ENCODE data around the gene ANKDD1B.
"Not testable (repeated sequence)": the region's sequence is repeated elsewhere in the genome, so short reads cannot be mapped to it uniquely, and the experiment has no call there.

ANKDD1B gene

DNA sequence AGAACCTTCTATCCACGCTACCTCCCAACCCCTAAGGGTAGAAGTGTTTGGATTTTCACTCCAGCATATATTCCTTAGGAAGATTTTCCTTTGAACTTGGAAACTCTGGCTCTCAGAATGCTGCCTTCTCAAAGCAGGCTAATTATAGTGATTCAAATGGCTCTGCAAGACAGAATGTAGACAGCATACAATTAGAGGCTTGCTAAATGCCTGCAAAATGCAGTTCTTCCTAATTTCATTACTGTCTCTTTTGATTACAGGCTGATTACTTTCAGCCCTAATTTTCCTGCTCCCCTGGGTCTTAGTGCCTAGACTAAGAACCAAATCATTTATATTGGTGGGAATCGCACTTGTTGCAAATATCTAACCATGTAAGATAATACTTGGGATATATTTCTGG lies 50.8 kb downstream of the ANKDD1B start:
- DNase-seq = no peak

DNA sequence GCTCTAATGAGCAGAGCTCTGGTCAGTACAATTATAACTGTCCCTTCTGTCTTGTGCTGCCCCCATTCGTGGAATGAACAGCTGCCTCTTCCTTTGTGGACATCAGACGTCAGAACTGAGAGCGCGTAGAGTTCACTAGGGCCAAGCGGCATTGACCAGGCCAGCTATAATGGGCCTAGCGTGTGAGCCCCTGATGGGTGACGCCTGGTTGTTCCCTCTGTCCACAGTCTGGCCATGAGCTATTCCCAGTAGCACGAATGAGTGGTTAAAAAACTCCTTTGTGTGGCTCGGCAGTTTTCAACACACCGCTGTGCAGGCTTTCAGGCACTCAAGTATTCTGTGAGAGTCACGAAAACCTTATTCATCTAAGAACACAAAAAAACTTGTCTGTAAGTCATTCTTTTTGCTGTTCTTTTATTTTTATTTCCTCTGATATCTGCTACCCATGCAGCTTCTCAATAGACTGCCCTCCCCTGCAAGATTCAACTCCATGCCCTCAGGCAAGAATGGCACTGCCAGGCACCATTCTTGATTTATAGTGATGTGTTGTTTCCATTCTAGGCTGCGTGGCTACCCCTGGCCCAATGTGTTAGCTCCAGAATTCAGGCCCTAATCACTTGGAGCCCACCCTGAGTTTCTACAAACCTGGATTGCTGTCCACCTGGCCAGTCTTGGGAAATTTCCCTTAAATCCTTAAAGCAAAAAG lies 52.5 kb downstream of the ANKDD1B start:
- DNase-seq = no peak

DNA sequence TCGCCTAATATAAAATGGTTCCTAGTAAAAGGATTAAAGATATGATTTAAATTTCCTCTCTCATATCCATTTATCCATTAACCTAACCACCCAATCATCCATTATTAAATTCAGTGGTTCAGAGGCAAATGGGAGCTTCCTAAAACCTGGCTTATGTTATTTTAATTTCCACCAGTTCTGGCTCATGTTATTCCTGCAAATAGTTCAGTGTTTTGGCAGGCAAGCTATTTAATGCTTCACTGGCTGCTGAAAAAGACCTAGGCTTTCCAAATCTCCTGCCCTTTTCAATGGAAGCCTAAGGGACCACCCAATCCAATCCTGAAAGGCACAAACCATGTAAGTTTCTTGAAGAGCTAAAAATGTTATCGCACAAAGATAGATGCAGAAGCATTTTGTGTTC lies 53.7 kb downstream of the ANKDD1B start:
- DNase-seq = no peak

DNA sequence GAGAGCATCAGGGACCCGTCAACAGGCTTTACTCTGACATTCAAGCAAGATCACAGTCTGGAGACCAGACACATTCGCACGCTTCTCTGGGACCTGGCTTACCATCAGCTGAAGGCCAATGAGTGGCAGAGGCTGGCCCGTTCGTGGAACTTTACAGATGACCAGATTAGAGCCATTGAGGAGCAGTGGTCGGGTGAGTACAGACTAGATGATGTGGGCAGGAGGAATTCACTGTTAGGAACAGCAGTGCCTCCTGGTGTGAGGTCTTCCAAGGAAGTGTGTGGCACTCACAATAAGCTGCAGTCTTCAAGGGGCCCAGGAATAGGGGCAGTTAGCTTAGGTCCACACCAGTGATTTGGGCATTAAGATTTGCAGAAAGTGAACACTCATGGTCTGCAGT lies 55.5 kb downstream of the ANKDD1B start:
- DNase-seq = no peak

DNA sequence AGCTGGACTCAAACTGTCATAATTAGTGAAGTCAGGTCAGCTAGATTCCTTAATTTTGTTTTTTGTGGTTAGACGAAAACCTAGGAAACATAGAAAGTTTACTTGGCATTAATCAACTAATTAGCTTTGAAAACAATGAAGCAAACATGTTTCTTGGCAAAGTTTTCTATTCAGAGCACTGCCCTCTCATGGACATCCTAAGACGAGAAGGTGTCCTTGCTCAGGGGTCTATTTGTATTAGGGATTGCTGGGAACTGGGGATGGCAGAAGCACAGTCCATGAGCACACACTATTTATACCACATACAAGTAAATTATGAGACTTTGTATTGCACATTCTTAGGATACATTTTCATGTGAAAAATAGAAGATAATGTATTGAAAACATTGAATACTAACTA lies 56.3 kb downstream of the ANKDD1B start:
- DNase-seq = peak; percentile 47

DNA sequence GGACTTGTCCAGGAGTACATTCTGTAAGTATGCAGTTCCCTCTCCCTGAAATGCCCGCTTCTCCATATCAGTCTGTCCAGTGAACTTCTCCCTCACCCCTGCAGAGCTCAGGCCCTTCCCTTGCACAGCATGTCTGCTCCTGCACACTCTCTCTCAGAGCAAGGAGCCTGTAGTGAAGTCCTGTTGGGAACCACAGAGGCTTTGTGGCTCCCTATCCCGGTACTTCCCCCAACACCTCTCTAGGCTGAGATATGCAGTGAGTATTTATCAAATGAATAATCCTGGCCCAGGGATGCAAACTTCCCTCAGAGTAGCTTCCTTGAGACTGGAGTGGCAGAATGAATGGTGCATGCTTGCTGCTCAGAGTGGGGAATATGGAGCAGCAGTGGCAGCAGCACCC lies 57.2 kb downstream of the ANKDD1B start:
- no peak for DNase-seq

DNA sequence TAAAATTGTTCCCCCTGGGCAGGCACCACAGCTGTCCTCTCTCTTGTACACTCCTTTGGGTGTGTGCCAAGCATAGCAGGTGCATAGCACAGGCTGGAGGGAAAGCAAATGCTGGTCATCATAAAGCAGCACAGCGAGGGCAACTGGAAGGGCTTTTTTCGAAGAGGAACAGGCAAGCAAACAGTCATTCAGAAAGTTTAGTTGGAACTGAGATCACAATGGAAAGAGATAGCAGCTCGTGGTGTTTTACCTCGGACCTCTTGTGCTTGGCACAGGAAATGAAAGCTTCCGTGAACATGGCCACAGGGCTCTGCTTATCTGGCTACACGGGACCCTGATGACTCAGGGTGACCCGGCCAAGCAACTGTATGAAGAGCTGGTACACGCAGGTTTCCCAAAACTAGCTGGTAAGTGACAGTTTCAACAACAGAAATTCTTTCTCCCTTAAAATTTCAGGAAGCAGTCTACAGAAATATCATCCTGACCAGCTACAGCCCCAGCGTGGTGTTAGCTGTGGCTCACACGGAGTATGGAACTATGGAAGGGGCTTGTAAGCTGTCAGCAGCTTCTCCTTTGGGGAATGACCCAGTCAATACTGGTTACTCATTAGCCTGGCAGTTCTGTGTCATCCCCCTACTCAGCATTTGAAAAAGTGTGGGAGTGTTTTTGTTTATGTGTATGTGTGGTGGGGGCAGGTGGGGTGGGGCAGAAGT lies 57.9 kb downstream of the ANKDD1B start:
- DNase-seq = peak; percentile 90

DNA sequence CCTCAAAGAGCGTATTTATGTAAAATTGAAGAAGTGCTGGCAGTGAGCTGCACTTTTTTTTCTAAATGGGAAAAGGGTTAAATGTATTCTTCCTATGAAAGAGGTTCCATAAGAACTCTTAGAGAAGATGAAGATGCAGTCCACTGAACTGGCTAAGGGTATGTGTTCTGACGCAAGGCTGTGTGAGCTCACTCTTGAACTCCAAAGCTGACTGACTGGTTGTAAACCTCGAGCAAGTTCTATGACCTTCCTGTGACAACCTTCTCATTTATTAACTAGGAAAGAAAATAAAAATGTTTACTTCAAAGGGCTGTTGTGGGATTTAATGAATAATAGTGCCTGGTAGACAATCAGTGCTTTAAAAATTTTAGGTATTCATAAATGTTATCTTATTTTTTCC lies 59.3 kb downstream of the ANKDD1B start:
- no peak for DNase-seq

DNA sequence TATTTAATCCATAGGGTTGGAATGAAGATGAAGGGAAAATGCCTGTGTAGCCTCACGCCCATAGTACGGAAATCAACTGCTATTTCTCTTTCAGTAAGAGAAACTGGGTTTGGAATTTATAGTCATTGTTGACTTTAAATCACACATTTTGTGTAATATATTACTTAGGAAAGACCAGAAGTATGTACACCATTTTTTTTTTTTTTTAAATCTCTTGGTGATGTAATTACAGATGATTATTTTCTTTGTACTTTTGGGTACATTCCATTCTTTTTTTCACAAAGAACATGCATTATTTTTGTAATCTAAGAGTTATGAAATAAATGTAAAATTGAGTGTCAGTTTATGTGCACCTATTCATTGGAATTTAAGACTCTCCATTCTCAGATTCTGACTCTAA lies 60.3 kb downstream of the ANKDD1B start:
- no peak for DNase-seq

DNA sequence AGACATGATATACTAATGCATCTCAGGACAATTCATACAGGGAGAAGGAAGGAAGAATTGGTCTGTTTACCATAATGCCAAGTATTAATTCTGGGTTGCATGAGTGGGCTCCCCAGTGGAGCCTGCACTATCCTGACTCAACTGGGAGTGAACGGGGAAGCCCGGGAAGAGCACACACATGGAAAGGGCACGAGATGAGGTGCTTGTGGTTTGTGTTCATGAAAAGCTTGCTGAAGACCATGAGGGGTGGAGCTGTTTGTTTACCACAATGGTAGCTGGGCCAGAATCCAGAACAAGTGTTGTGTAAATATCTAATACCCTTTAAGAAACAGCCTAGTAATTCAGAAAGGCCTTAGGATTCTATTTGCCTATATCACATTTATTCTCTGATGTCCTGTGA lies 61.4 kb downstream of the ANKDD1B start:
- DNase-seq = no peak

DNA sequence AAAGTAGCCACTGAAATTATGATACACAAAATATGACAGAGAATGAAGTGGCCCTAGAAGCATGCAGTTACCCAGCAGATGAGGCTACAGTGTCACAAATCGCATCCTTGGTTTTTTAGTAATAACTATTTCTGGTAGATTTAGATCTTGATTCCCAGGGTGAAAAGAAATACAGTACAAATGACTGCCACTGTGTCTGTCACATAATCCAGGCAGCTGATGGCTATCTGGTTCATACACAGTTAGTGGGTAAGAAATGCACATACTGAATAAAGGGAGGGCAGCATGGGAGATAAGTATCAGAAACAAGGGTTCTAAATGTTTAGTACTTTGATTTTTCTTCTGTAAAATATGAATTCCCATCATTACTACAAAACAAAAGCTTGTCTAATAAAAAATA lies 64.5 kb downstream of the ANKDD1B start:
- DNase-seq = no peak

DNA sequence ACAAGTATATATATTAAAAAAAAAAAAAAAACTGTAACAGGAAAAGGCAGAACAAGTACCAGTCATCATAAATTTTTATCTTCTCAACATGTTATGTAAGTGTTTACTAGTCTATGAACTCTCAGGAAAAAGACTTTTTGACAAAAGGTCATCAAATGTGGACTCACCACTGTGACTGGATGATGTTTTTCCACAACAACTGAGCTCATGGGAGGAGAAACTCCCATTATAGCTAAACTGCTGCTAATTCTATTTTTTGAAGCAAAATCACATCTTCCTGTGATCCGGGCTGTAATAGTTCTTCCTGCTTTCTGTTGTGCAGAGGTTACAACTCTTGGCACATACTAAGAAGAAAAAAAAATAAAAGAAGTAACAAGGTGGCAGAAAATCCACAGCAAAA lies 66.4 kb downstream of the ANKDD1B start:
- DNase-seq = no peak

DNA sequence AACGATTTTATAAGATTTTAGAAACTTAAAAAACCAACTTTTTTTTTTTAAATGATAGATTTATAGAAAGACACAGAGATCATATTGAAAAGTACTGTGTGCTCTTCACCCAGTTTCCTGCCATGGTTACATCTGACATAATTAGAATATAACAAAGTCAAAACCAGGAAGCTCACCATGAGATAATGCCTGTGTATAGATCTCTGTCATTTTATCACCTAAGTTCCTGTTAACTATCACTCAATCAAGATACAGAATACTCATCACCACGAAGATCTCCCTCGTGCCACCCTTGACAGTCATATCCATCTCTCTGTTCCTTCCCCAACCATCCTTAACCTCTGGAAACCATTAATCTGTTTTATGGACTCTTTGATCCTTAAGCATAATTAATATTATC lies 66.9 kb downstream of the ANKDD1B start:
- DNase-seq = no peak

DNA sequence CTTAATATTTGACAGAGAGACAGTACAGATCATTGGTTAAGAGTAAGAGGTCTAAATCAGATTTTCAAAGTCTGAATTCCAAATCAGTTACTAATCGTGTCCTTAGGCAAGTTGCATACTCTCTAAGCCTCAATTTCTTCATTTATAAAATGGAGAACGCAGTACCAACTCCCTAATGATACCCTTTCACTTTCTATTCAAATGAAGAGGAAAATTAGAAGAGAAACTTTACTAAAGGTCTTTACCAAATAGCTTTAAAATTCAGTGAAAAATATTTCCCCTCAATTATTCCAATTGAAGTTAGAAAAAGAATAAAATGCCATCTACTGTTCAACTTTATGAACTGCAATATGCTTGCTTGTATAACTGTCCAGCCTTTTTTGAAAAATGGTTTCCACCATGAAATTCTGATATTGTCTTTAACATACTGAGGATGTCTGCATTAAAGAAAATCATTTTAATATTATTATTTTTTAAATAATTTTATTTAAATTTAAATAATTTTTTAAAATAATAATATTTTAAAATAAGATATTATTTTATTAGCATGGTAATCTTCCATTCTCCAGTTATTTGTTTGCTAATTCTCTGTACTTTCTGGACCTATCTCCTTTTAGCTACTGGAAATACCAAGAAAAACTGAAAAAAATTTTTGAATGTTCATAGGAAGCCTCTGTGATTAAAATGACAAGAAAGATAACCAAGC lies 70.0 kb downstream of the ANKDD1B start:
- peak; percentile 71 for DNase-seq

DNA sequence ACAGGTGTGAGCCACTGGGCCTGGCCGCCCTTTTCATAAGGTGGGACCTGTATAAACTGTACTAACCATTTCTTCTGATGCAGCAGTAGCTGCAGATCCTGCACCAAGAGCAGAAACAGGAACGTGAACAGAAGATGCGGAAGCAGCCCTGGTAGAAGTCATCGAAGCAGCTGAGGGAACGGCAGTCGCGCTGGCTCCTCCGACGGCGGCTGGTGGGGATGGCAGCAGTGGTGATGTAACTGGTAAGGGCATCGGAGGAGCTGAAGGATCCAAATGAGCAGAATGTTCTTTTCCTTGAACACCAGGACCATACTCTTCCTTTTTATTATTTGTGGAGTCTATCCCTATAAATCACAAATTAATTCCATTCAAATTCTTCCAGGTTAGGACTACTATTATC lies 73.9 kb downstream of the ANKDD1B start:
- no peak for DNase-seq

DNA sequence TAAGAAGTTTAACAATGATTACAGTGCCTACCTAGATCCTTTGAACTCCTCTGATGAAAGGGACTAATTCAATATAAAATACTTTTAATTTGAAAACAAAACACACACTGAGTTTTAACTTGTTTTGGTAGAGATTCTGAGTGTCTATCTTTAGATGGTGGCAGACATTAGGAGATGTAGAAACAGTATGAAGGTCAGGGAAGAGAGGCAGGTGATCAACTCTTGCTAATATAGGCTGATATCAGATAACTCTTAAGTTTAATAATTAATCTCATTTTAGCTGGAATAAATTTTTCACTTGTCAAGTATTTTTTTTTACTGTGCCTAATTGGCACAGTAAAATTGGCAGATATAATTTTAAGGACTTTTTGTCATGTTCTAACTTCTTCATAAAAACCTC lies 75.2 kb downstream of the ANKDD1B start:
- no peak for DNase-seq

DNA sequence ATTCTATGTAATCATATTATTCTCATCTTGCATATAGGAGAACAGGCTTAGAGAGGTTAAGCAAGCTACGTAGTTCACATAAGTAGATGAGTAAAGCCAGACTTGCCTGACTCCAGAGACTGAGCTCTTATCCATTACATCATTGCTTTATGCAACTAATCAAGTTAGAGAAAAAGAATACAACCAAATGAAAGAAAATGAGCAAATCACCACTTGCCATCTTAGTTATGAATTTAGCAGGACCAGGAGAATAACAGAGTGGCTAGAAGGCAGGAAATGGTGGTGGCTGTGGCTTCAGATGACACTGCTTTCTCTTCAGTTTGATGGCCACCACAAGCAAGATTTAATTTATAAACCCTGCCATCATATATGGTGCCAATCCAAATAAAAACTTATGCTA lies 79.4 kb downstream of the ANKDD1B start:
- DNase-seq = no peak

DNA sequence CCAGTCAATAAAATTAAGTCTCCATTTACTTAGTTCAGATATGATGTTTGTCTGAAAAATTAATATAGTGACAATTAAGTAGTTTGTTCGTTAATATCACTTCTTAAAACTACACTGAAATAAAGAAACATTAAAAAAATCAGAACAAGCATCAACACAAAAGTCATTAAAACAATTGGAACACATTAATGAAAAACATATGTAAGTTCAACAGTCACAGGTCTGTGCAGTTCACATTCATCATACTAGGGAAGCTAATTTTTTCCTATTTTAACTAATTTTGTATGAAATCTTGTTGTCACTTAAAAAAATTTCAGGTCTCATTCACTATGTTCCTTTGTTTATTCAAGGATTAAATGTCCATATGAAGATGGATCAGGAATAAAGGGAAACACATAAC lies 83.5 kb downstream of the ANKDD1B start:
- no peak for DNase-seq

DNA sequence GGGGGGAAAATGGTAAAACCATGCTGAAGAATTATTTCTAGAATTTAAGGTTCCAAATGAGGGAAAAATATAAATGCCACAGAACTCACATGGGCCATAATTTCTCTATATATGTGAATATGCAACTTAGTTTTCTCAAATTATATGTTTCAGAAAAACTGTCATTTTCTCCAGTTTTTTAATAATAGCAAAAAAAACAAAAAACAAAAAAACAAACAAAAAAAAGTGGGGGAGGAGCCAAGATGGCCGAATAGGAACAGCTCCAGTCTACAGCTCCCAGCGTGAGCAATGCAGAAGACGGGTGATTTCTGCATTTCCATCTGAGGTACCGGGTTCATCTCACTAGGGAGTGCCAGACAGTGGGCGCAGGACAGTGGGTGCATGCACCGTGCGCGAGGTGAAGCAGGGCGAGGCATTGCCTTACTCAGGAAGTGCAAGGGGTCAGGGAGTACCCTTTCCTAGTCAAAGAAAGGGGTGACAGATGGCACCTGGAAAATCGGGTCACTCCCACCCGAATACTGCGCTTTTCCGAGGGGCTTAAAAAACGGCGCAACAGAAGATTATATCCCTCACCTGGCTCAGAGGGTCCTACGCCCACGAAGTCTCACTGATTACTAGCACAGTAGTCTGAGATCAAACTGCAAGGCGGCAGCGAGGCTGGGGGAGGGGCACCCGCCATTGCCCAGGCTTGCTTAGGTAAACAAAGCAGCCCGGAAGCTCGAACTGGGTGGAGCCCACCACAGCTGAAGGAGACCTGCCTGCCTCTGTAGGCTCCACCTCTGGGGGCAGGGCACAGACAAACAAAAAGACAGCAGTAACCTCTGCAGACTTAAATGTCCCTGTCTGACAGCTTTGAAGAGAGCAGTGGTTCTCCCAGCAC lies 84.5 kb downstream of the ANKDD1B start:
- not testable (repeated sequence) for DNase-seq

DNA sequence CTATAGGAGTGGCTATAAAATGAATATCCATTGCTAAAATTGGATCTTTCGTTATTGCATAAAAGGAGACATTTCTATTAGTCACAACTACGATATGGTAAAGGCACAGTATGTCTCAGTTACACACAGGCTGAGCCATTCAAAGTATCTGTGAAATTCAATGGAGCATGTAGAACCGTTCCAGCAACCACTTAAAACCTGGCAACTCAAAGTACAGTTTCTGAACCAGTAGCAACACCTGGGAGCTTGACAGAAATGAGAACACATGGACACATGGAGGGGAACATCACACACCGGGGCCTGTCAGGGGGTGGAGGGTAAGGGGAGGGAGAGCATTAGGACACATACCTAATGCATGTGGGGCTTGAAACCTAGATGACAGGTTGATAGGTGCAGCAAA lies 90.6 kb downstream of the ANKDD1B start:
- DNase-seq = no peak

DNA sequence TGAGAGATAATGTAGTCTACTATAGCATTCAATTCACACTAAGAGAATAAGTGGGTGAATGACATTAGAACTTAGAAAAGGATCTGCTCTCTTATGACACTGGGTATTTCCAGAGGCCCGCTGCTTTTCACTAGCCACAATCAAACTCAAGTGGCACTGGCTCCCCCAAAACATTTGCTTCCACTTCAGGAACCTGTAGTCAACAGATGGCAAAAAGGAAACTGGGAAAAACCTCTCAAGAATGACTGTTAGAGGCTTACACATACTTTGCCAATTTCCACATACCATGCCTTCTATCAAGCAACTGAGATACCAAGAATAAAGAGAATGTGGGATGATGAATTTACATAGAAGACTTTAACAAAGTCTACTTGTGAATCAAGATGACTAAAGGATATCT lies 94.8 kb downstream of the ANKDD1B start:
- DNase-seq = no peak

DNA sequence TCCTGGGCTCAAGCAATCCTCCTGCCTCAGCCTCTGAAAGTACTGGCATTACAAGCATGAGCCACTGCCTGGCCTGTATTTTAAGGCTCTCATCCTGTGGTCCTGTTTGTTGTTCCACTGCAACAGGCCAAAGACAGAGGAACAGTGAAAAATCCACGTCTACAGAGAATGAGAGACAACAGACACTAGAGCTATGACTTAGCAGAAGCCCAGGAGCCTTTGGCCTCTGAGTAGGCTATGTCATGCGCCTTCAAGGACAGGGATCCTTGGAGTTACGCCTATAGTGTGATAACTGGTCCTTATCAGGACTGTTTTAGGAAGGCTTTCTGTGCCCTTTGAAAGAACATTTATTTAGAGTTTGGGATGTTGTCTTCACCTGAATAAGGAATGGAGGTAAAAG lies 95.5 kb downstream of the ANKDD1B start:
- peak; percentile 58 for DNase-seq

DNA sequence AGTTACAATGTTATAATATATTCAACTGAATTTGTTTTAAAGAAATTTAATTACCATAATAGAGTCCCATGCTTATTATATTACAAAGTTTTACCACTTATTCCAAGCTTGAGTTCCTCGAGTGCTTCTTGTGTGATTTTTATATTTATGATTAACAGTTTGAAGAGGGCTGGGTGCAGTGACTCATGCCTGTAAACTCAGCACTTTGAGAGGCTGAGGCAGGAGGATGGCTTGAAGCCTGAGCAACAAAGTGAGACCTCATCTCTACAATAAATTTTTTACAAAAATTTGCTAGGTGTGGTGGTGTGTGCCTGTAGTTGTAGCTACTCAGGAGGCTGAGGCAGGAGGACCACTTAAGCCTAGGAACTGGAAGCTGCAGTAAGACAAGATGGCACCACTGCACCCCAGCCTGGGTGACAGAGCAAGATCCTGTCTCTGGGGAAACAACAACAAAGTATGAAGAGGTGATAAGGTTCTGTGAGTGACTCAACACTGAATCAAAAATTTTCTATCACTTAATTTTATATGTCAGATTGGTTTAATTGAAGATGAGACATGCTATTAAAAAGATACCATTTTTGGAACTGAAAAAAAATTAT lies 96.8 kb downstream of the ANKDD1B start:
- DNase-seq = no peak
